Measurements from ENCODE around the gene LDLR. TPM values are rescaled to one million over a fixed set of nuclear protein-coding genes. Genes with fewer than 3 reads are reported as not detected.

The LDLR gene
- total RNA-seq, 1 donor from 2014 or later, result 153 TPM

DNA sequence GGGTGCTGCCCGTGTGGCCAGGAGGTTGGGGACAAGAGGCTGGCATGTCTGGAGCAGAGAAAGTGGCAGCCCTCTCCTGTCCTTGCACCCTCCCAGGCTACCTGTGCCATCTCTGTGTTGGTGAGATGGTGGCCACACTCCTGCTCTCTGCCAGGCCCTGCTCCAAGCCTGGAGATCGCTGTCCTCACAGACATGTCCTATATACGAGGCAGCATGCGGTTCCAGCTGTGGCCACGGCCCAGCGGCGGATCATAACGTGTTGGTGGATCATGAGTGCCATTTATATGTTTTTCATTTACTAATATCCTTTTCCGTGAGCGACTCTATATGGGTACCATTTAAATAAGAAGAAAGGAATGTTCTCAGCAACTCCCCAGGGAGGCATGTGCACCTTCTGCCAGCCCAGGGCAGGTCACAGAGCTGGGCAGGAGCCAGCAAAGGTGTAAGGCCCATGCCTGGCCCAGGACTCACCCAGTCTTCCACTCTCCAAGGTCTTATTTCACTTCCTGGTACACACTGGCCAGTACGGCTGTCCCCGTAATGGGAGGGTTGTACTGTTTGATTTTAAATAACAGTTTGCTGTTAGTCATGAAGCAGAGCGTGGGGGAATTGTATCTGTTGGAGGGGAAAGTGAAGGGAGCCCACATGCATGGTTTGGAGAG, 47.2 kb upstream of the LDLR start:
- FAIRE-seq, result no peak

DNA sequence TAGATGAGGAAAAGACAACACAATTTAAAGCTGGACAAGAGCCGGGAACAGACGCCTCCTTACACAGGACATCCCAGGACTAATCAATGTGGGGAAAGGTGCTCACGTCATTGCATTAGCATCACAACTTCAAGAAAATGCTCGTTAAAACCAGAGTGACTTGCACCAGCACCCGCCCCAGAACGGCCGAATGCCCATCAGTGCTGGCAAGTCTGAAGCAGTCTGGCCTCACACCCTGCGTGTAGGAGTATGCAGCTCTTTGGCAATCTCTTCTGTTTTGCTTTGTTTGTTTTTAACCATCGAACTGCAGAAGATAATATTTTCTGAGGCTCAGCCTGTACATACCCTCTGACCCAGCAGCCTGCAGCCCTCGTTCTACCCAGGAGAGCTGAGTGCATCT, 44.8 kb upstream of the LDLR start:
- TF ChIP-seq, protein P1, sequence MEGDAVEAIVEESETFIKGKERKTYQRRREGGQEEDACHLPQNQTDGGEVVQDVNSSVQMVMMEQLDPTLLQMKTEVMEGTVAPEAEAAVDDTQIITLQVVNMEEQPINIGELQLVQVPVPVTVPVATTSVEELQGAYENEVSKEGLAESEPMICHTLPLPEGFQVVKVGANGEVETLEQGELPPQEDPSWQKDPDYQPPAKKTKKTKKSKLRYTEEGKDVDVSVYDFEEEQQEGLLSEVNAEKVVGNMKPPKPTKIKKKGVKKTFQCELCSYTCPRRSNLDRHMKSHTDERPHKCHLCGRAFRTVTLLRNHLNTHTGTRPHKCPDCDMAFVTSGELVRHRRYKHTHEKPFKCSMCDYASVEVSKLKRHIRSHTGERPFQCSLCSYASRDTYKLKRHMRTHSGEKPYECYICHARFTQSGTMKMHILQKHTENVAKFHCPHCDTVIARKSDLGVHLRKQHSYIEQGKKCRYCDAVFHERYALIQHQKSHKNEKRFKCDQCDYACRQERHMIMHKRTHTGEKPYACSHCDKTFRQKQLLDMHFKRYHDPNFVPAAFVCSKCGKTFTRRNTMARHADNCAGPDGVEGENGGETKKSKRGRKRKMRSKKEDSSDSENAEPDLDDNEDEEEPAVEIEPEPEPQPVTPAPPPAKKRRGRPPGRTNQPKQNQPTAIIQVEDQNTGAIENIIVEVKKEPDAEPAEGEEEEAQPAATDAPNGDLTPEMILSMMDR (IDR thresholded peaks at IDR 0.05; ENCODE audit: insufficient read depth, low read depth, low read length), result no peak
- TF ChIP-seq EZH2 (IDR thresholded peaks at IDR 0.05; ENCODE audit: insufficient read depth, low read length), result no peak
- Mint-ChIP-seq H3K36me3 (ENCODE audit: low read depth, unreplicated experiment) (peaks cover 21% of the 10 kb centered on the region), H3K27ac (ENCODE audit: unreplicated experiment) (no peak overlapping the region), H3K27me3 (ENCODE audit: low read depth, unreplicated experiment) (no peaks in the 10 kb centered on the region), H3K4me3 (ENCODE audit: unreplicated experiment) (no peak overlapping the region), H3K9me3 (ENCODE audit: unreplicated experiment) (no peaks in the 10 kb centered on the region), H3K4me1 (ENCODE audit: low read depth, unreplicated experiment) (no peaks in the 10 kb centered on the region)
- no peak for DNase-seq (ENCODE audit: low read depth)
- H3K4me3 ChIP-seq (ENCODE audit: insufficient read depth, low read depth, low read length), result no peak overlapping the region
- no peak overlapping the region for H3K4me2 ChIP-seq (ENCODE audit: low read length)
- no peaks in the 10 kb centered on the region for H3K4me1 ChIP-seq (ENCODE audit: insufficient read depth, low read length)
- no peaks in the 10 kb centered on the region for H3K27me3 ChIP-seq (ENCODE audit: insufficient read depth, low read length)
- no peak overlapping the region for H3K9ac ChIP-seq (ENCODE audit: low read length)
- FAIRE-seq, result no peak
- peaks cover 25% of the 10 kb centered on the region for H3K36me3 ChIP-seq (ENCODE audit: insufficient read depth, low read length)
- H4K20me1 ChIP-seq (ENCODE audit: insufficient read depth, low read length), result peaks cover 23% of the 10 kb centered on the region
- no peak overlapping the region for H2AFZ ChIP-seq (ENCODE audit: low read depth, low read length)
- H3K79me2 ChIP-seq (ENCODE audit: insufficient read depth, low read length), result peaks cover 5% of the 10 kb centered on the region
- H3K27ac ChIP-seq (ENCODE audit: low read depth, low read length), result no peak overlapping the region
- H3K9me3 ChIP-seq (ENCODE audit: insufficient read depth, low read depth, low read length), result no peaks in the 10 kb centered on the region

More for the DNA sequence above, 47.2 kb upstream of the LDLR start:
- H3K9me3 Mint-ChIP-seq (ENCODE audit: unreplicated experiment), result no peaks in the 10 kb centered on the region
- Histone ChIP-seq H3K4me1 (ENCODE audit: insufficient read depth, low read length) (no peaks in the 10 kb centered on the region), H3K36me3 (ENCODE audit: insufficient read depth, low read length) (peaks cover 34% of the 10 kb centered on the region), H2AFZ (ENCODE audit: low read depth, low read length) (no peak overlapping the region), H3K4me2 (ENCODE audit: low read length) (no peak overlapping the region), H3K9ac (ENCODE audit: low read length) (no peak overlapping the region), H3K27me3 (ENCODE audit: insufficient read depth, low read length) (no peaks in the 10 kb centered on the region), H3K4me3 (ENCODE audit: insufficient read depth, low read depth, low read length) (no peak overlapping the region), H3K27ac (ENCODE audit: low read depth, low read length) (no peak overlapping the region), H3K9me3 (ENCODE audit: insufficient read depth, low read depth, low read length) (no peaks in the 10 kb centered on the region), H4K20me1 (ENCODE audit: insufficient read depth, low read length) (peaks cover 22% of the 10 kb centered on the region), H3K79me2 (ENCODE audit: insufficient read depth, low read length) (peaks cover 19% of the 10 kb centered on the region)
- TF ChIP-seq EZH2 (IDR thresholded peaks at IDR 0.05; ENCODE audit: insufficient read depth, low read length), result no peak
- TF ChIP-seq, protein P1 (IDR thresholded peaks at IDR 0.05; ENCODE audit: insufficient read depth, low read depth, low read length), result no peak
- no peak overlapping the region for H3K4me3 Mint-ChIP-seq (ENCODE audit: unreplicated experiment)
- no peaks in the 10 kb centered on the region for H3K27me3 Mint-ChIP-seq (ENCODE audit: low read depth, unreplicated experiment)
- peaks cover 20% of the 10 kb centered on the region for H3K36me3 Mint-ChIP-seq (ENCODE audit: low read depth, unreplicated experiment)
- H3K4me1 Mint-ChIP-seq (ENCODE audit: low read depth, unreplicated experiment), result no peaks in the 10 kb centered on the region
- DNase-seq (ENCODE audit: low read depth), result no peak
- no peak overlapping the region for H3K27ac Mint-ChIP-seq (ENCODE audit: unreplicated experiment)

DNA sequence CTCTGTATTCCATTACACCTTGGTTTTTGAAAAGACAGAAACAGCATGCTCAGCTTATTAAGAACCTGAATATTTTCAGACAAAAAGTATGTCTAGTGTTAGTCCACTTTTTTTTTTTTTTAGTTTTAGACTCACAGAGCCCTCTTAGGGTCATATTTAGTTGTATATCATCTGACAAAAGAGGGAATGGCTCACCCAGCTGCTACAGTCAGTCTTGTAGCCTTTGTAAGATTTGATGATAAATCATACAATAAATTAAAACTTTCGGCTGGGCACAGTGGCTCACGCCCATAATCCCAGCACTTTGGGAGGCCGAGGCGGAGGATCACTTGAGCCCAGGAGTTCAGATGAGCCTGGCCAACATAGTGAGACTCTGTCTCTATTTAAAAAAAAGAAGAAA, 43.7 kb upstream of the LDLR start:
- peaks cover 24% of the 10 kb centered on the region for H3K36me3 ChIP-seq (ENCODE audit: insufficient read depth, low read length)
- H3K79me2 ChIP-seq (ENCODE audit: insufficient read depth, low read length), result peaks cover 5% of the 10 kb centered on the region
- no peak for FAIRE-seq
- H2AFZ ChIP-seq (ENCODE audit: low read depth, low read length), result no peak overlapping the region
- H4K20me1 ChIP-seq (ENCODE audit: insufficient read depth, low read length), result peaks cover 30% of the 10 kb centered on the region
- no peaks in the 10 kb centered on the region for H3K4me1 ChIP-seq (ENCODE audit: insufficient read depth, low read length)
- no peak overlapping the region for H3K9ac ChIP-seq (ENCODE audit: low read length)
- H3K4me2 ChIP-seq (ENCODE audit: low read length), result no peak overlapping the region
- Mint-ChIP-seq H3K27ac (ENCODE audit: unreplicated experiment) (no peak overlapping the region), H3K4me3 (ENCODE audit: unreplicated experiment) (no peak overlapping the region), H3K36me3 (ENCODE audit: low read depth, unreplicated experiment) (peaks cover 21% of the 10 kb centered on the region), H3K27me3 (ENCODE audit: low read depth, unreplicated experiment) (no peaks in the 10 kb centered on the region), H3K9me3 (ENCODE audit: unreplicated experiment) (no peaks in the 10 kb centered on the region), H3K4me1 (ENCODE audit: low read depth, unreplicated experiment) (no peaks in the 10 kb centered on the region)
- no peak for DNase-seq (ENCODE audit: low read depth)
- TF ChIP-seq EZH2 (IDR thresholded peaks at IDR 0.05; ENCODE audit: insufficient read depth, low read length), result no peak
- TF ChIP-seq, protein P1 (IDR thresholded peaks at IDR 0.05; ENCODE audit: insufficient read depth, low read depth, low read length), result no peak
- no peaks in the 10 kb centered on the region for H3K27me3 ChIP-seq (ENCODE audit: insufficient read depth, low read length)
- no peak overlapping the region for H3K27ac ChIP-seq (ENCODE audit: low read depth, low read length)
- H3K9me3 ChIP-seq (ENCODE audit: insufficient read depth, low read depth, low read length), result no peaks in the 10 kb centered on the region
- H3K4me3 ChIP-seq (ENCODE audit: insufficient read depth, low read depth, low read length), result no peak overlapping the region

Data from astrocyte (in vitro differentiated cells and primary cell).